Posterior cingulate gyrus (tissue), 11 donors: ENCODE measurements around the gene EML5.

Experiments
- DNase-seq, 10 donors: peaks; one replicate each; pipeline versions ENCODE4 v3.0.0 to v3.0.0-alpha.2; 2020 to 2021; ENCODE audit warnings: mixed read lengths in 3 of 10
- intact Hi-C: fragments of 100-400 bp; cut with DNase I; formaldehyde crosslinking; loops from one replicate; pipeline ENCODE4 v1.15.1; 2023

Gene EML5

DNA sequence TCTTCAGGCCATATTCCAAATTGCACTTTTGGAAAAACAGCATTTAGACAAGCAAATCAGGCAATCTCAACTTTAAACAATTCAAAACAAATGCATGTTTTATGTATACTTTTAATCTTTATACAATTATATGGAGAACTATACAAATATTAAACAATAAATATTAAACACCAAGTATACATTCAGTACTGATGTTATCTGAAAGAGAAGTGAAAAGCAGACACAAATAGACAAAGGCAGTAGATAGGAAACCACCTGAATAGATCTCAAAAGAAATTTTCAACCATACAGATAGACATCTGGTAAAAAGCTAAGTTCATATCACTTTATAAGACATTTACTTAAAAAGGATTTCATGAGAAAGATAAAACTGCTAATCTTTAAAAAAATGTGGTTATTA, 164.7 kb downstream of the EML5 start:
- DNase-seq: no peak
- intact Hi-C loops: no loop called here

DNA sequence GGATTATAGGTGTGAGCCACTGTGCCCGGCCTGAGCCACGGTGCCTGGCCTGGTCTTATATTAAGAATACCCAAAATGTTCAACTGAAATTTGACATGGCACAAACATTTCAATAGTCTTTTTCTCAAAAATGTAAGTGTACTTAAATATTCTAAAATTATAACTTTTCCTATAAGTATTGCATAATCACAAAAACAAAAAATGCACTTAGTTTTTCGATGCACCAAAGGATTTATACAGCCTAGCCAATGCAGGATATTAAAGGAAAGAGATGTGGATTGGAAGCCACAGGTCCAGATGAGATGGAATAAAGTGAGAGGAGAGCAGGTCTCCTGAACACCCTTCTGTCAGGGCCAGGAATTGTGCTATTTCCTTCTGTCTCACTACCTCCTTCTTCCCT, 167.1 kb downstream of the EML5 start:
- intact Hi-C loops: no loop called here
- DNase-seq: no peak

DNA sequence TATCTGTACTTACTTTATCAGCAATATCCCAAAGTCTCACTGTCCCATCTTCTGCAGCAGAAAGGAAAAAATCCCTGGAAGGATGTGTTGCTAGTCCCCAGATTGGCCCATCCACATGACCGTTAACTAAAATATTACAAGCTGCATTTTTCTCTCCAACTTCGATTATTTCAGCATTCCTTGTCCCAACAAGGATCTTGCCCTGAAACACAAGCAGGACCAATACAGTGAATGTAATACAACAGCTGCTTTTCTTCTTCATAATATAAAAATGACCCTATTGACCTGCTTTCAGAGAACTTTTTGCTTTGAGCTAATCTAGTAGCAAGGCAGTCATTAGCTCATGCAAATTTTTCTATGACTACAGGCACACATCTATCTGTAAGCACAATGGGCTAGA, 171.7 kb downstream of the EML5 start:
- no peak for DNase-seq

DNA sequence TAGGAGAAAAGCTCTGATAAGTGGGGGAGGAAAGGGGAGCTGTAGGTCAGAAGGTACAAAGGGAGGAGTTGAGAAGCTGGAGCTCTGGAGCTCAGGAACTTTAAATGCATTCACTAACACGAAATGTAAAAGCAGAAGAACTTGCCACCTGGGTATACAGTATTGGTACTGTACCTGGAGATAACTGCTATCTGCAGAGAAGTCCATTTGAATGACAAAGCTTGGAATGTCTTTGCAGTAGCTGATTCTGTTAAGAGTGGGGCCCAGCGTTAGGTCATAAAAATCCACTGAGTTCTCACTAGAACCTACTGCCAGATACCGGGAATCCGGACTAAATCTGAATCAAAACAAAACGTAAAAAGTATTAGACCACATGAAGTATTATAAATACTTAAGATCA, 174.3 kb downstream of the EML5 start:
- no peak for DNase-seq
- intact Hi-C loops: no loop called here

More for the DNA sequence above, 171.7 kb downstream of the EML5 start:
- intact Hi-C loops: no loop called here

DNA sequence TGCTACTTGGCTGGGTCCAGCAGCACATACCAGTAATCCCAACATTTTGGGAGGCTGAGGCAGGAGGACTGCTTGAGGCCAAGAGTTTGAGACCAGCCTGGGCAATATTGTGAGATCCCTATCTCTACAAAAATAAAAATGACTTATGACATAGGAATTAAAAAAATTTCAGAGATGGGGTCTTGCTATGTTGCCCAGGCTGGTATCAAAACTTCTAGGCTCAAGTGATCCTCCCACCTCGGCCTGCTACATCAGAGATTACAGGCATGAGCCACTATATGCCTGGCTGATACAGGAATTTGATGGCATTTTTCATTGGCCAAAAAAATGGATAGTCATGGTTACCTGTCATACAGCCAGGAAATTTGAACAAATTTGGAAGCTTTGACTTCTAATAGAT, 175.3 kb downstream of the EML5 start:
- no peak for DNase-seq
- intact Hi-C loops: no loop called here

DNA sequence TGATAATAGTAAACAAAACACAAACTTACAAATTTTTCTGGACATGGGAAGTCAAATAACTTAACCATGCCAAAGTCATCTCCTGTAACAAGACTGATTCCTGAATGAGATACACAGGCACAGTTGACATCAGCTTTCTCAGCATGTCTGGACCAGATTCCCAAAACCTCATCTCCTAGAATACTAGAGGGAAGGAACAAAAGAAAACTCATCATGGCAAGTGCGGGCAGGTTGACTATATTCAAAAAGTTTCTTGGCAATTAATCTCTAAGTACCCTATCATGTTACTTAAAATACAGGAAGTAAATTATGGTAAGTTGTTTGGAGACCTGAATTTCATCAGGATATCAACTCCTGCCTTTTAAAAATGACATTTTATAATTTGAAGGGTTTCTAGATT, 176.1 kb downstream of the EML5 start:
- DNase-seq: no peak
- intact Hi-C loops: no loop called here

DNA sequence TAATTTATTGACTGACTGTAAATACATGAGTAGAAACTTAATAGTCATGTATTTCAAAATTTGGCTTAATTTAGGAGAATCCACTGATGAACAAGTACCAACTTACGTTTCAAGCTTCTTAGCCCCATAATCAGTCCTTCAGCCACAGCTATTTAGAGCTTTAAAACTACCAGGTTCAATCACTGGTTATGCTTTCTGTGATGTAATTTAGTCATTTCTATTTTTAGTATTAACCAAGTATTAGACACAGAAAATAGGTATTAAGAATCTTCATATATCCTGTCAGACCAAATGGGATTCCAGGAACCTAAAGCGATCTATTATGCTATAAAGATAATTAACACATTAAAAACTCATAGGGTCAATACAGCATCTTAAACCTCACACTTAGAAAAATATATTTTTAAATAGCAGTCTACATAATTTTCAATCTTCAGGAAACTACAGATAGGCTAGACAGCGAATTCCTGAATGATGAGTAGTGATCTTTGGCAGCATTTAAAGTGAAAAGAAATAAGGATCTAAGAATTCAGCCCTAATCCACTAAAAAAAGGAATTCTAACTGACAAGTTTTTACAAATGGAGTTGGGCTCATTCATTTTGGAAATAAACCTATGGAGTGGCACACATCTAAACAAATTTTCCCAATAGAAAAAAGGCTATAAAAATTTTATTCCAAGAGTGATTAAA, 178.4 kb downstream of the EML5 start:
- no peak for DNase-seq
- intact Hi-C loops: no loop called here

DNA sequence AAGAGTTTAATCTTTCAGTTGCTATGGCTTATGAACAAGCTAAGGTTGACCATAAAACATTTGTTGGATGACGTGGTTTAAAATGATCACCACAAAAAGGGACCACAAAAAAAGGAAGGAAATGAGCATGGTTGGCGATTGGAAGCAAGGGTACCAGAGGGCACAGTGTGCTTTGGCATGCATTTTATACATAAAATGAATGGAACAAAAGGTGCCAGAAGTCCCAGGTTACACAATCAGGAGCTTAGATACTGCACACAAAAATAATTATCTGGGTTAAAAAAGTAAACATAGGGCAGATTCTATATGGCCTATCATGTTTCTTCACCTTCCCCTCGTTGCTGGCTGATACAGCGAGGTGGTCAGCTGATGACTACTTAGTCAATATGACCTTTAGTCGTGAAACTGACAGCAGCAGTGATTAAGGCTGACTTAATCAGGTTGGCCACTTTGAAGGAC, 179.2 kb downstream of the EML5 start:
- DNase-seq: no peak
- intact Hi-C loops: no loop called here

DNA sequence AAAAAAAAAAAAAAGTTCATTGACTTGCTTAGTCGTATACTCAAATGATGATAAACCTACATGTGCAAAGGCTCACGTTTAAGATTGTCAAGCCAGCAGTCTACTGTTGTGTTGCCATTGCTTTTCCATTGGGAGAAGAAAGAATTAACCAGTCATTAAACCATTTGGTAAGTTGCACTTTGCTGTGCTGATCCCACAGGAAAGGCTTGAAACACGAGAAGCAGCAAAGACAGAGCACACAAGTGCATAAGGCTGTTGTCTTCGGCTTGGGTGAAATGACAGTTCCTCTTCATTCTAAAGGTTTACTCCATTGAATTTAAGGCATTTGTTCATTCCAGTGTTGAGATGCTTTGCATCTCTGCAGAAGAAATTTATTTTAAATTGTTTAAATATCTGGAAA, 179.8 kb downstream of the EML5 start:
- no peak for DNase-seq
- intact Hi-C loops: no loop called here

DNA sequence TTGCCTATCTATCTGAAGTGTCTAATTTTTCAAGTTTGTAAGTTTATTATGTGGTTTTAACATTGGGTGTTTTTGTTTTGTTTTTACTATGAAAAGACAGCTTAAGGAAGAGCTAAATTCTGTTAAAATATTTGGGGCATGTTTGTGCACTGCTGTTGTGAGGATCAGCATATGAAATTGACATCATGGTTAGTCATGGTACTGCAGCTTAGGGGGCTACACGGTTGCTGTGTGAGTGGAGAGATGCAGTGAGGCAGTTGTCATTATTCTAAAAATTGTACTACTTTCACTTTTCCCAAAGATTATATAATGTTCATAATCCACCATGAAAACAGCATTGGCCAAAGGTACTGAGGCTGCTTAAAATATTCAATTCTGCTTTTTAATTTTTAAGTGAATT, 180.9 kb downstream of the EML5 start:
- no peak for DNase-seq
- intact Hi-C loops: no loop called here

DNA sequence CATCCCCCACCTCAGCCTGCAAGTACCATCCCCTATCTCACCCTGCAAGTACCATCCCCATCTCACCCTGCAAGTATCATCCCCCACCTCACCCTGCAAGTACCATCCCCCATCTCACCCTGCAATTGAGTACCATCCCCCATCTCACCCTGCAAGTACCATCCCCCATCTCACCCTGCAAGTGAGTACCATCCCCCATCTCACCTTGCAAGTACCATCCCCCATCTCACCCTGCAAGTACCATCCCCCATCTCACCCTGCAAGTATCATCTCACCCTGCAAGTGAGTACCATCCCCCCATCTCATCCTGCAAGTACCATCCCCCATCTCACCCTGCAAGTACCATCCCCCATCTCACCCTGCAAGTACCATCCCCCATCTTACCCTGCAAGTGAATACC, 184.9 kb downstream of the EML5 start:
- intact Hi-C loops: no loop called here

DNA sequence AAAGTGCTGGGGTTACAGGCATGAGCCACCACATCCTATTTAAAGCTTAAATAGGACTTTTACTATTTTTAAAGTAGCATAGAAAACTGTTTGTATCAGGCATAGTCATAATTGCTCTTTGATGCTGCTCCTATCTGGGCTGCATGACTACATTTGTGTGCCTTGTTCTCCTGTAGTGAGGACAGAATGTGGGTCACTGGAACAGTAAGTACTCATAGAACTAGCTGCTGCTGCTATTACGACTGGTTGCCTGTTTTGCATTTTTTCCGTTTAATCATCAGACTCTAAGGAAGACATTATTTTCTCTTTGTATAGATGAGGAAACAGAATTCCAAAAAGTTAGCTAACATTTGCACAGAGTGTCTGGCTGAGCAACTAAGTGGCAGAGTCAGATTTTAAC, 187.2 kb downstream of the EML5 start:
- no peak for DNase-seq
- intact Hi-C loops: no loop called here

More for the DNA sequence above, 184.9 kb downstream of the EML5 start:
- no peak for DNase-seq

DNA sequence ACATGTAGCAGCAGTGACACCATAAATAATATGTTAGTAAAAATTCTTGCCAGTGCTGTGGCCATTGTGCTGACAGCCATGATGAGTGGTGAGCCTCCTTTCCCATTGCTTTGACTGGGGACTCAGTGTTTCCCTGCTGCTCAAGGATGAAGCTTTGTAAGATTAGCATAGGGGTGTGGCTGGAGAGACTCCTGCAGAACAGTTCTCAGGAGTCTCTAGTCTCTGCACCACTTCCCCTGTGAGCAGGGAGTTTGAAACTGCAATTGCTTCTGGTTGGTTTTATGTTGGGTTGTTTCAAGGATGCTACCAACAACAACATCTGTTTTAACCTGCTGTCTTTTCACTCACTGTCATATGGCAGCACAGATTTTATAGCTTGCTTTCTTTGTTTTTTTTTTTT, 188.5 kb downstream of the EML5 start:
- intact Hi-C loops: no loop called here
- no peak for DNase-seq

DNA sequence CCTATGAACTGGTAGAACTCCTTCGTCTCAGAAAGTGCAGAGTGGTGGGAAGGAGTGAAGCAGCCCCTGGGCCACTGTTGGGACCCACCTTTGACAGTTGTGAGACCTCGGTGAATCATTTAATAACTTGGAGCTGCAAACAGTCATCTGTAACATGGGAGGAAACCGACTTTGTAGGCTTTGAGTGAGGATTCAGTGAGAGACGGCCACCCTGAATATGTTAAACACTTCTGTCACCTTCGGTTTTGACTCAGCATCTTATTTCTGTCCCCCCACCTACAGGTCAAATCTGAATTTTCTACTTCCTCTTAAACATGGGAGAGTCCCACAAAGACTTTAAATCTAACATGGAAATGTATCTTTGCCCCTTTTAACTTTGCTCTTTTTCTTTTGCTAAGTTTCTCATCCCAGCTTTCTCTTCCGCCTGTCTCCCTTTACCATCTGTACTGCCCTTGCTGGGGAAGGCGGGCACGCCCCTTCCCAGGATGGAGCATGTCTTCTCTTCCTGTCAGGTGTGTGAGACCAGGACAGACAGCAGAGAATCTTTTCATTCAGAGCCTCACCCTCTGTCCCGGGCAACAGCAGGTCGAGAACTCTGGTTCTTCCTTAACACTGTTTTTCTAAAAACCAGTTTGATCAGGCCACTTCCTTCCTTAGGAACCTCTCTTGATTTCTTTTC, 192.9 kb downstream of the EML5 start:
- DNase-seq: no peak
- intact Hi-C loops: no loop called here

DNA sequence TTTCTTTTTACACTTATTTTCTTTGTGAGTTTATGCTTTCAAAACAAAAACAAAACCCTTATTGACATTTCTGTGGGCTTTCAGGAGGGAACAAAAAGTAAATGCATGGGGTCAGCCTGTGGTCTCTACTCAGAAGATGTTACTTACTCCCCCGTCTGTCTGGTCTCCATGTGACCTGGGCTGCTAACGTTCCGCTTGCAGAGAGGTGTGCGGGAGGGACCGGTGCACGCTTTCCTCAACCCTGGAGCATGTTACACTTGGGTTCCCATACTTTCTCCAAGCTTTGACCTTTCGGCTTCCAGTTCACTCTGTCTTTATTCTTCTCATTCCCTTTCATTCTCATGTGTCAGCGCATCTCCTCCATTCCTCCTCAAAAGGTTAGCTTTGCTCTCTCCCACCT, 193.4 kb downstream of the EML5 start:
- intact Hi-C loops: no loop called here
- no peak for DNase-seq

DNA sequence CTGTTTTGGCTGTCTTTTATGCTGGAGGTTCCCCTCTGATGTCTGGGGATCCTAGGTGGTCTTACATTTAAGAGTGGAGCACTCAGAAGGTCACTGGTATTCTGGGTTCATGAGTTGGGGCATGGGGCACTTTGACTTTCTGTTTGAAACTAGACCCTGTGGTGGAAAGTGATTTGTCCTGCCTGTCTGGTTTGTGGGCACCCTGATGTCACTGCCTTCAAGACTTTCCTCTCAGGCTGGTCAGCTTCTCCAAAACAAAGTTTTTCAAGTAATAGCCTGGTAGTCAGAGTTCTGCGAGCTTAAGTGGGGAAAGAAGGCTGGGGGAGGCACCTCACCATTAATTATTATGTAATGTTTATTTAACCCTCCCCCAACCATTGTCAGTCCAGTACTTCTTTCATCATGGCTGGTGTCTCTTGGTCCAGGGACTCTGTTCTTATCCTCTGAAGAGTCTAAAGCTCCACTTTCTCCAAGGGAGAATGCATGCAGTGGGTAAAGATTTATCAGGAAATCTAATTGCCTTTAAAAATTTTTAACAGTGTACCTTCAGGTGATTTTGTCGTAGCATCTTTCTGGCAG, 194.6 kb downstream of the EML5 start:
- intact Hi-C loops: no loop called here
- no peak for DNase-seq

DNA sequence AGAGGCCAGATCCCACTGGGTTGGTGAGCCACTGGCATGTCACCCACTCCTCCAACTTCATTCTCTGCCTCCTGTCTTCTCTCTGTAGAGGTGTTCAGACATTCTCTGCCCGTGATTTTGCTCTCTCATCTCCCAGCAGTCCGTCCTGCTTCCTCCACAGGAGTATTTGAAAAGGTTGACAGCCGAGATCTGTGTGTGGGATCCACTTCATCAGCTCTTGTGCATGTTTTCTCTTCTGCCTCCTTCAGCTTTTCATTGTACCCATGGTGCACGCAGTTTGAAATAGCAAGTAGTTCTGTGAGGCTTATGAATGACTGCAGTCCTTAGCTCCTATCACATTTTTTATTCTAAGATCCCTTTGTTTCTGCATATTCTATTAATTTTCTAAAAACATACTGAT, 195.2 kb downstream of the EML5 start:
- intact Hi-C loops: no loop called here
- DNase-seq: no peak

DNA sequence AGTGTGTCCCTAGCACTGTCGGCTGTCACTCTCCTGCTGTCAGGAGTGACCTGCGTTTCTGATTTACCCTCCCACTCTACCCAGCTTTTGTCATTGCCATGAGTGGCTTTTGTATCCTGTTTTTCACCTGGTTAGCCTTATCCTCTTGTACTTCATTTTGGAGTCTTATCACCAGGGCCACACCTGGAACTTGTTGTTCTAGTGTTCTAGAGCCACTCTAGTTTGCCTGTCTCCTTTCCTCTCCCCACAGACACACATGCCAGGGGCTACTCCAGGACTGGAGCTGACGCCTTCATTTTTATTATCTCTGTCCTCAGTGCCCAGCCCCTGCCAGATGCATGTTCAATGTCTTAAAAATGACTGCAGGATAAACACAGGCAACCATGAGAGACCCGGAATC, 195.7 kb downstream of the EML5 start:
- intact Hi-C loops: no loop called here
- no peak for DNase-seq

DNA sequence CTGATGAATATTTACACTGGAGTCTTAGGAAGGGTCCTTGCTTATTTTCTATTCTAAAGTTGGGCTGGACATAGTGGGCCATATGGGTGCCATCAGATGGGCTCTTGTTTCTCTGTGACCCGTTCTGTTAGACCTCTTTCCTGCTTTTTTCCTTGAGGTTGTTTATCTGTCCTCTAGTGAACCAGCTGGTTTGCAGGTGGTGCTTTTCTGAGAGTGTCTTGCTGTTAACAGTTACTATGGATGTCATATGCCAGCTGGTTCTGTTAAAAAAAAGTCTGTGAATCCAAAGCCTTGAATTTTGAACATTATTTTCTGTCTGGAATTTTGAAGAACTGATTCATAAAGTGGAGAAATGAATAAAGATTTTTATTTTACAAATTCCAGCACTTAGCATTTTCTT, 200.7 kb downstream of the EML5 start:
- intact Hi-C loops: no loop called here
- DNase-seq: no peak

DNA sequence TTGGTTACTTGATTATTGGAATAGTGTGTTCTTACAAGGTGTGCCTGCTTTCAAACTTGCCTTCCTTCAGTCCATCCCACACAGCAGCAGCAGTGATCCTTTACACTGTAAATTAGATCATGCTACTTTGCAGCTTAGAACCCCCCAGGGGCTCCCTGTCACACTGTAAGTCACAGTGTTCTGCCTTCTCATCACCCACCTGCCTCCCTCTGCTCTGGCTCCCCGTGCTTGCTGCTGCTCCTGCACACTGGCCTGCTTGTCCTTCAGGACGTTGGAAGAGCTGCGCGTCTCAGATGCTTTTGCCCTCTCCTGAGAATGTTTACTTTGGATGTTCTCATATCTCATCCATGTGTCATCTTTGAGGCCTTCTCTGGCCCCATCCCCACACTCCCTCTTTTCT, 202.6 kb downstream of the EML5 start:
- DNase-seq: peak in 1 of 10 donors; percentile 41
- intact Hi-C loops: no loop called here

DNA sequence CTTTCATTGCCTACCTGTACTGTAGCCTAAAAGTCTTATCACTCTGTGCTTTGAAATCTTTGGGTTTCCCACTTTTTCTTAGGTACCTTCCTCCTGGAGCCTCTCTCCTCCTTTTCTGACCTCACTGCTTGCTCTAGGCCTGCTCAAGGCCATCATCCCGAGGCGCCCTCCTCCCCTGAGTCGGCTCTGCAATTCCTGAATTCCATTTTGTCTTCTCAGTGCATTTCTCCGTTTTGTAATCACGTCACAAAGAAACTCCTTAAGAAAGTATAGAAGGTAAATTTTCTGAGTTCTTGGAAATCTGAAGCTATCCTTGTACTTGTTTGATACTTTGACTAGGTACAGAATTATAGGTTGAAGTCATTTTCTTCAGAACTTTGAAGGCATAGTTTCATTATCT, 204.7 kb downstream of the EML5 start:
- no peak for DNase-seq
- intact Hi-C loops: no loop called here

DNA sequence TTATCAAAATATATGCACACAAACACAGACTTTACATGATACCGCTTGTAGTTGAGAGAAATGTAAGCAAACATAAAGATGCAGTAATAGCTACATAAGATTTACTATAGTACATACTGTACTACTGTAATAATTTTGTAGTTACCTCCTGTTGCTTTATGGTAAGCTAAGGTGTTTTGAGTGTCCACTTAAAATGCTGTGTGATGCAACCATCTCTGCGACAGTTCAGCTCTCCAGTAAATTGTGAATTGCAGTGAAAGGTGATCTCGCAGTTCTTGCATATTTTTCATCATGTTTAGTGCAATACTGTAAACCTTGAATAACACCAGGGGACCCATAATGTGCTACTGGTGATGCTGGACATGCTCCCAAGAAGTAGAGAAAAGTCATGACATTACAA, 208.3 kb downstream of the EML5 start:
- DNase-seq: no peak
- intact Hi-C loops: no loop called here
